ENCODE data around the gene MMS19.

MMS19 gene

DNA sequence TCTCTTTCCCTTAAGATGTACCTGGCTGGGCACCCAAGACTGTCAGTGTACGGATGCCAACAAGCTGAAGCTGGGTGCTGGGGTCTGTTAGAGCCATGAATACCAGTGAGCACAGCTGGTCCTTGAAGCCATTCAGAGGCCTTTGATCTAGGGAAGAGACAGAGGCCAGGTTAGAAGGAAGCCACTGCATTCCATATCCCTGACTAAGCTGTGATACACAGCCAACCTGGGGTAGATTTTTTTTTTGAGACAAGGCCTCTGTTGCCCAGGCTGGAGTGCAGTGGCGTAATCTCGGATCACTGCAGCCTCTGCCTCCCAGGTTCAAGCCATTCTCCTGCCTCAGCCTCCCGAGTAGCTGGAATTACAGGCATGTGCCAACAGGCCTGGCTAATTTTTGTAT lies 31.5 kb downstream of the MMS19 start:
- no peak overlapping the region for H3K4me3 ChIP-seq (ENCODE audit: low read depth in 1 of 2, low read length in 1 of 2)
- no peaks in the 10 kb centered on the region for H3K9me3 ChIP-seq
- H3K36me3 ChIP-seq = peaks cover 77% of the 10 kb centered on the region
- H3K27me3 ChIP-seq = no peaks in the 10 kb centered on the region
- TF ChIP-seq, protein P1, sequence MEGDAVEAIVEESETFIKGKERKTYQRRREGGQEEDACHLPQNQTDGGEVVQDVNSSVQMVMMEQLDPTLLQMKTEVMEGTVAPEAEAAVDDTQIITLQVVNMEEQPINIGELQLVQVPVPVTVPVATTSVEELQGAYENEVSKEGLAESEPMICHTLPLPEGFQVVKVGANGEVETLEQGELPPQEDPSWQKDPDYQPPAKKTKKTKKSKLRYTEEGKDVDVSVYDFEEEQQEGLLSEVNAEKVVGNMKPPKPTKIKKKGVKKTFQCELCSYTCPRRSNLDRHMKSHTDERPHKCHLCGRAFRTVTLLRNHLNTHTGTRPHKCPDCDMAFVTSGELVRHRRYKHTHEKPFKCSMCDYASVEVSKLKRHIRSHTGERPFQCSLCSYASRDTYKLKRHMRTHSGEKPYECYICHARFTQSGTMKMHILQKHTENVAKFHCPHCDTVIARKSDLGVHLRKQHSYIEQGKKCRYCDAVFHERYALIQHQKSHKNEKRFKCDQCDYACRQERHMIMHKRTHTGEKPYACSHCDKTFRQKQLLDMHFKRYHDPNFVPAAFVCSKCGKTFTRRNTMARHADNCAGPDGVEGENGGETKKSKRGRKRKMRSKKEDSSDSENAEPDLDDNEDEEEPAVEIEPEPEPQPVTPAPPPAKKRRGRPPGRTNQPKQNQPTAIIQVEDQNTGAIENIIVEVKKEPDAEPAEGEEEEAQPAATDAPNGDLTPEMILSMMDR (IDR thresholded peaks at IDR 0.05) = no peak
- H3K4me1 ChIP-seq (ENCODE audit: control insufficient read depth in 1 of 2, insufficient read depth in 1 of 2, low read depth in 1 of 2, low read length in 1 of 2) = peaks cover 0 to 10% of the 10 kb centered on the region in 2 experiments
- no peak overlapping the region for H3K27ac ChIP-seq

DNA sequence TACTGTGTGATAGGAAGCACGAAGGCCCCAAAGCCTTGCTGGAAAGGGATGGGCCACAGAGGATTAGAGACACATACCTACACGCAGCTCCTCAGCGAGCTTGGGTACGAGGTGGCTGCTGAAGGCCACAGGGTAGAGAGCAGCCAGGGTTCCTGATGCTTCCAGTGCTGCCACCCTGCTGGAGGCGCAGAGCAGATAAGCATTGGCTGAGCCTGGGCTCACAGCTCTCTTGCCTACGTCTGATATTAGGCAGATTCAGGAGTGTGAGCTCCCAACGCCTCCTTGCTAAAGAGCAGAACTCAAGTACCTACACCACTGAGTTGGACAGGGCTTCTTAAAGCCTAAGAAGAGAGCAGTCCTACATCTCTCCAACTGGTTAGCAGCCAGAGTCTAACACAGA lies 32.2 kb downstream of the MMS19 start:
- Histone ChIP-seq H3K4me1 (ENCODE audit: control insufficient read depth in 1 of 2, insufficient read depth in 1 of 2, low read depth in 1 of 2, low read length in 1 of 2) (peaks cover 0 to 10% of the 10 kb centered on the region in 2 experiments), H3K4me3 (ENCODE audit: low read depth in 1 of 2, low read length in 1 of 2) (no peak overlapping the region), H3K27me3 (no peaks in the 10 kb centered on the region), H3K27ac (no peak overlapping the region), H3K9me3 (no peaks in the 10 kb centered on the region), H3K36me3 (peaks cover 80% of the 10 kb centered on the region)
- TF ChIP-seq, protein P1 (IDR thresholded peaks at IDR 0.05) = no peak

DNA sequence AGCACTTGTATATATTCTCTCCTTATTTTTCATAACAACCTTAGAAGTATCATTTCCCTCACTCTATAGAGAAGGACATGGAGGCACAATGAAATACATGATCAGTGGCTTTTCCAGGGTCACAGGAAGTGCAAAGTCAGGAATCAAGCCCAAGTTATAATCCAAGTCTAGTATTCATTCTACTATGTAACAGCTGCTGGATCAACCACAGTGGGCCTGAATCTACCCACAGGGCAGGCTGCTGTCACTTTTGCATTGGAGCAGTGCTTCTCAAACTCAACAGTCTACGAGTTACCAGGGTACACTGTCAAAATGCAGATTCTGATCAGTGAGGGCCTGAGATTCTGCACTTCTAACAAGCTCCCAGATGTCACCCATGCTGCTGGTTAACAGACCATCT lies 34.0 kb downstream of the MMS19 start:
- peaks cover 0 to 10% of the 10 kb centered on the region in 2 experiments for H3K4me1 ChIP-seq (ENCODE audit: control insufficient read depth in 1 of 2, insufficient read depth in 1 of 2, low read depth in 1 of 2, low read length in 1 of 2)
- TF ChIP-seq, protein P1 (IDR thresholded peaks at IDR 0.05) = no peak
- no peak overlapping the region for H3K4me3 ChIP-seq (ENCODE audit: low read depth in 1 of 2, low read length in 1 of 2)
- peak overlapping the region; percentile 68 for H3K27ac ChIP-seq
- no peaks in the 10 kb centered on the region for H3K27me3 ChIP-seq
- no peaks in the 10 kb centered on the region for H3K9me3 ChIP-seq
- peaks cover 80% of the 10 kb centered on the region for H3K36me3 ChIP-seq

DNA sequence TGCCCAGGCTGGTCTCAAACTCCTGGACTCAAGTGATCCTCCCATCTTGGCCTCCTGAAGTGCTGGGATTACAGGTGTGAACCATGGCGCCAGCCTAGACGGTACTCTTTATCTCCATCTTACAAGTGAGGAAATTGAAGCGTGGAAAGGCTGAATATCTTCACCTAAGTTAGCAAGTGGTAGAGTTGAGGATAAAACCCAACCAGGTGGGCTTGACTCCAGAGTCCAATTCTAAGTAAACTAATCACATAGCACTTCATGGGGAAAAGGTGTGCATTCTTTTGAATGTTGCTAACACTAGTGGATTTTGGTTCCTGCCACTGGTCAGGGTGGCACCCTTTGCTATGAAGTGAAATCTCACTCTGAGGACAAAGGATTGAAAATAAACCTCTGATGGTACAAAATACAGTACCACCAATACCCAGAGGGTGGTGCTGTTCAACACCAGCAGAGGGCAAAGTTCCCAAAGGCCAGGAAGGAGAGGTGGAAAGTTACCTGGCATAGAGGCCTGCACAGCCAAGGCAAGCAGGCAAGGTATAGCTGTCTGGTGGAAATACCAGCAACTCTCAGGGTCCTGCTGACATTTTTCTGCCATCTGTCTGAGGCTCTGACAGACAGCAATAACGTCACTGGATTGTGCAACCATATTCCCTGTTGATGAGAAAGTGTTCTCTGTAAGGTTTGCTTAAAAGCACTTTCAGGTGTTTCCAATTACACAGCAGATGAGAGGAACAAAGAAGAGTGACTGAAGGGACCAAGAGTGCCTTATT lies 34.7 kb downstream of the MMS19 start:
- Histone ChIP-seq H3K36me3 (peaks cover 80% of the 10 kb centered on the region), H3K27ac (peak overlapping the region; percentile 68), H3K4me3 (ENCODE audit: low read depth in 1 of 2, low read length in 1 of 2) (no peak overlapping the region), H3K4me1 (ENCODE audit: control insufficient read depth in 1 of 2, insufficient read depth in 1 of 2, low read depth in 1 of 2, low read length in 1 of 2) (peaks cover 0 to 10% of the 10 kb centered on the region in 2 experiments), H3K9me3 (no peaks in the 10 kb centered on the region), H3K27me3 (no peaks in the 10 kb centered on the region)
- TF ChIP-seq, protein P1 (IDR thresholded peaks at IDR 0.05) = peak; percentile 82

DNA sequence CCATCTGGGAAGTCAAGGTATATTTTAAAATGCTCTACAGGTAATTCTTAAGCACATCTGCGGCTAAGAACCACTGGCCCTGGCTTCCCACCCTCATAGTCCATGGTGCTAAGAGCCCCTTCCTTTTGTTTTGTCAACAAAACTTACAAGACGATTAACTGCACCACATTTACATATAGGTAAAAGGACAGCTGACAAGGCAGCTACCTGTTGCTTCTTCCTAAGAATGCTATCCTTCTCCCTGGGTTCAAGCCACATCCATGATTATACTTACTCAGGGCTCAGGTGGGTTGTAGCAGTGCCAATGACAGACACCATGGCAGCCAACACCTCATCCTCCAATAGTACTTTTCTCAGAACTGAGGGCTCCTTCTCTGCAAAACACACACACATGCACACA lies 35.9 kb downstream of the MMS19 start:
- TF ChIP-seq, protein P1 (IDR thresholded peaks at IDR 0.05) = no peak
- Histone ChIP-seq H3K27ac (no peak overlapping the region), H3K27me3 (no peaks in the 10 kb centered on the region), H3K9me3 (no peaks in the 10 kb centered on the region), H3K4me3 (ENCODE audit: low read depth in 1 of 2, low read length in 1 of 2) (no peak overlapping the region), H3K4me1 (ENCODE audit: control insufficient read depth in 1 of 2, insufficient read depth in 1 of 2, low read depth in 1 of 2, low read length in 1 of 2) (peaks cover 0 to 10% of the 10 kb centered on the region in 2 experiments), H3K36me3 (peaks cover 80% of the 10 kb centered on the region)
